ENCODE results near the gene MRPL12. TPM values are rescaled to one million over a fixed set of nuclear protein-coding genes. Genes with fewer than 3 reads are reported as not detected.
A peak's percentile ranks its signal among the peaks of the same experiment; 100 is the strongest.

MRPL12 gene
- total RNA-seq, 2 donors from 2014 or later, result 61.8 to 105 TPM

- DNase-seq (ENCODE audit: low spot score in 2 of 2), result no peak
- peaks cover 10 to 14% of the 10 kb centered on the region in 2 donors for H3K36me3 Mint-ChIP-seq
- no peak for ATAC-seq
These were observed 12.0 kb upstream of the MRPL12 start for GRCh38 chr17:81691196-81691595.

GRCh38 chr17:81691608-81692007, 11.6 kb upstream of the MRPL12 start:
- DNase-seq (ENCODE audit: low spot score in 2 of 2) (no peak), ATAC-seq (no peak)
- H3K36me3 Mint-ChIP-seq, result peaks cover 10 to 11% of the 10 kb centered on the region in 2 donors
- no peak overlapping the region for H3K27ac Mint-ChIP-seq
- H3K9me3 Mint-ChIP-seq, result no peaks in the 10 kb centered on the region

More at GRCh38 chr17:81691196-81691595, 12.0 kb upstream of the MRPL12 start:
- Mint-ChIP-seq H3K27ac (no peak overlapping the region), H3K9me3 (no peaks in the 10 kb centered on the region)

GRCh38 chr17:81693509-81694210, 9.5 kb upstream of the MRPL12 start:
- no peak for DNase-seq (ENCODE audit: low spot score in 2 of 2)
- peaks cover 13 to 14% of the 10 kb centered on the region in 2 donors for H3K36me3 Mint-ChIP-seq
- H3K27ac Mint-ChIP-seq, result no peak overlapping the region
- no peaks in the 10 kb centered on the region for H3K9me3 Mint-ChIP-seq
- peak in 1 of 2 donors; percentile 17 for ATAC-seq

GRCh38 chr17:81694810-81695209, 8.4 kb upstream of the MRPL12 start:
- Mint-ChIP-seq H3K36me3 (peaks cover 4 to 14% of the 10 kb centered on the region in 2 donors), H3K9me3 (no peaks in the 10 kb centered on the region), H3K27ac (no peak overlapping the region)
- DNase-seq (ENCODE audit: low spot score in 2 of 2), result no peak
- no peak for ATAC-seq

- no peak overlapping the region for H3K27ac Mint-ChIP-seq
- DNase-seq (ENCODE audit: low spot score in 2 of 2) (no peak), ATAC-seq (peak in 1 of 2 donors; percentile 5)
- no peaks in the 10 kb centered on the region for H3K9me3 Mint-ChIP-seq
- H3K36me3 Mint-ChIP-seq, result peaks cover 4 to 10% of the 10 kb centered on the region in 2 donors
These were observed 8.0 kb upstream of the MRPL12 start for GRCh38 chr17:81695211-81695610.

GRCh38 chr17:81695801-81696200, 7.4 kb upstream of the MRPL12 start:
- no peak for DNase-seq (ENCODE audit: low spot score in 2 of 2)
- Mint-ChIP-seq H3K27ac (no peak overlapping the region), H3K9me3 (no peaks in the 10 kb centered on the region), H3K36me3 (peaks cover 4 to 13% of the 10 kb centered on the region in 2 donors)
- peak; percentile 5 to 9 for ATAC-seq

GRCh38 chr17:81696218-81696941, 6.8 kb upstream of the MRPL12 start:
- H3K36me3 Mint-ChIP-seq, result peaks cover 4 to 17% of the 10 kb centered on the region in 2 donors
- DNase-seq (ENCODE audit: low spot score in 2 of 2), result no peak
- no peak overlapping the region for H3K27ac Mint-ChIP-seq
- ATAC-seq, result peak in 1 of 2 donors; percentile 17
- no peaks in the 10 kb centered on the region for H3K9me3 Mint-ChIP-seq

- Mint-ChIP-seq H3K27ac (no peak overlapping the region), H3K36me3 (peaks cover 8 to 27% of the 10 kb centered on the region in 2 donors), H3K9me3 (no peaks in the 10 kb centered on the region)
- no peak for DNase-seq (ENCODE audit: low spot score in 2 of 2)
- no peak for ATAC-seq
These were observed 5.7 kb upstream of the MRPL12 start for GRCh38 chr17:81697261-81698044.

- Mint-ChIP-seq H3K36me3 (peaks cover 27 to 44% of the 10 kb centered on the region in 2 donors), H3K9me3 (no peaks in the 10 kb centered on the region), H3K27ac (peak overlapping the region; percentile 16 to 77)
- DNase-seq (ENCODE audit: low spot score in 2 of 2) (no peak), ATAC-seq (no peak)
These were observed 2.5 kb upstream of the MRPL12 start for GRCh38 chr17:81700353-81701287.

GRCh38 chr17:81701288-81702071, 1.7 kb upstream of the MRPL12 start:
- Mint-ChIP-seq H3K36me3 (peaks cover 35 to 52% of the 10 kb centered on the region in 2 donors), H3K9me3 (no peaks in the 10 kb centered on the region), H3K27ac (peak overlapping the region; percentile 99 to 100)
- no peak for DNase-seq (ENCODE audit: low spot score in 2 of 2)
- ATAC-seq, result no peak

- Mint-ChIP-seq H3K9me3 (no peaks in the 10 kb centered on the region), H3K27ac (peak overlapping the region; percentile 90 to 99), H3K36me3 (peaks cover 36 to 44% of the 10 kb centered on the region in 2 donors)
- ATAC-seq, result peak in 1 of 2 donors; percentile 14
- no peak for DNase-seq (ENCODE audit: low spot score in 2 of 2)
These were observed 834 bp downstream of the MRPL12 start for GRCh38 chr17:81703747-81704654.

- no peaks in the 10 kb centered on the region for H3K9me3 Mint-ChIP-seq
- peaks cover 36 to 43% of the 10 kb centered on the region in 2 donors for H3K36me3 Mint-ChIP-seq
- no peak for DNase-seq (ENCODE audit: low spot score in 2 of 2)
- no peak overlapping the region for H3K27ac Mint-ChIP-seq
- no peak for ATAC-seq
These were observed 2.5 kb downstream of the MRPL12 start for GRCh38 chr17:81705518-81706231.

GRCh38 chr17:81706232-81706611, 3.1 kb downstream of the MRPL12 start:
- H3K36me3 Mint-ChIP-seq, result peaks cover 36 to 37% of the 10 kb centered on the region in 2 donors
- no peak for ATAC-seq
- no peaks in the 10 kb centered on the region for H3K9me3 Mint-ChIP-seq
- DNase-seq (ENCODE audit: low spot score in 2 of 2), result no peak
- peak overlapping the region in 1 of 2 donors; percentile 86 for H3K27ac Mint-ChIP-seq

Measured in activated naive CD4-positive, alpha-beta T cell treated with anti-CD3 and anti-CD28 coated beads, Interleukin-2, amount 50 U/mL, for 72 hours (primary cell).